ENCODE measurements around the gene GINS3.

Gene GINS3

GRCh38 chr16:58392215-58393137, at the start of gene GINS3:
TSS of gene GINS3 (plus strand) at chr16:58392471. CDS start at chr16:58392602, 131 bp downstream.
- DNase-seq: peak; percentile 86

DNA sequence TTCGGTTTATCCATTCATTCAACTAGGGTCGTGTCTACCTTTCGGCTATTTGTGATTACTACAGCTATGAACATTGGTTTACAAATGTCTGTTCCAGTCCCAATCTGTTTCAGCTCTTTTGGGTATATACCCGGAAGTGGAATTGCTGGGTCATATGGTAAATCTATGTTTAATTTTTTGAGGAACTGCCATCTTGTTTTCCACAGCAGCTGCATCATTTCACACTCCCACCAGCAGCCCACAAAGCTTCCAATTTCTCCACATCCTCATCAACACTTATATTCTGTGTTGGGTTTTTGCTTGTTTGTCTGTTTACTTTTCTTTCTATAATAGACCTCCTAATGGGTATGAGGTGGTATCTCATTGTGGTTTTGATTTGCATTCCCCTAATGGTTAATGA, 48.7 kb upstream of the GINS3 start:
- DNase-seq: no peak

- DNase-seq: no peak
Observed at GRCh38 chr16:58345574-58346354, 46.5 kb upstream of the GINS3 start.

GRCh38 chr16:58346831-58347371, 45.4 kb upstream of the GINS3 start:
- no peak for DNase-seq

DNA sequence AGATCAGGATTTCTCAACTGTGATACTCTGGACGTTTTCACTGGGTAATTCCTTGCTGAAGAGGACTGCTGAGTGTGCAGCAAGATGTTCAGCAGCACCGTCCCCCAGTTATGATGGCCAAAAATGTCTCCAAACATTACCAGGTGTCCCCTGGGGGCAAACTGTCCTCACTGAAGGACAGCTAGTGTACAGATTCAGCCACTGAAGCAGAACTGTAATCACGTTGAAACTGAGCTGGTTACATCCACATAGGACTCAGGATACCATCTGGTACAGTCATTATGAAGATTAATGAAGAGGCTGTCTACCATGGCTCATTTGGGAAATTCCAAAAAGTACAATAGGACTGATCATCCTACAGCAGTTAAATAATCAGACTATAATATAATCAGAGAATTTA, 43.3 kb upstream of the GINS3 start:
- no peak for DNase-seq

- no peak for DNase-seq
Observed at GRCh38 chr16:58352690-58353089, 39.6 kb upstream of the GINS3 start.

GRCh38 chr16:58360041-58360634, 32.1 kb upstream of the GINS3 start:
- DNase-seq: no peak

DNA sequence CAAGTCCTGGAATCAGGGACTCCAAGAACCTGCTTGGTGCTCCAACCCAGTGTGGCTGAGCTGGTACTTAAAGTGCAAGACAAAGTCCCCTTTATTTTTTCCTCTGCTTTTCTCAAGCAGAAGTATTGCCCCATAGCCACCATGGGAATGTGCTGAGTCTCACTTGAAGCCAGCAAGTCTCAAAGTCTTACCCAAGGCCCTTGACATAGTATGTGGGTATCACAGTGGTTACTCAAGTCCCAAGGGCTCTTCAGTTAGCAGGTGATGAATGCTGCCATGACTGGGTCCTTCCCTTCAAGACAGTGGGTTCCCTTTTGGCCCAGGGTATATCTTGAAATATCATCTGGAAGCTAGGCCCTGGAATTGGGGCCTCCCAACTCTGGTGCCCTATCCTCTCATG, 30.5 kb upstream of the GINS3 start:
- no peak for DNase-seq

GRCh38 chr16:58363746-58364393, 28.4 kb upstream of the GINS3 start:
- no peak for DNase-seq

- DNase-seq: no peak
Observed at GRCh38 chr16:58365623-58366022, 26.6 kb upstream of the GINS3 start.

- no peak for DNase-seq
Observed at GRCh38 chr16:58366247-58367031, 25.8 kb upstream of the GINS3 start.

DNA sequence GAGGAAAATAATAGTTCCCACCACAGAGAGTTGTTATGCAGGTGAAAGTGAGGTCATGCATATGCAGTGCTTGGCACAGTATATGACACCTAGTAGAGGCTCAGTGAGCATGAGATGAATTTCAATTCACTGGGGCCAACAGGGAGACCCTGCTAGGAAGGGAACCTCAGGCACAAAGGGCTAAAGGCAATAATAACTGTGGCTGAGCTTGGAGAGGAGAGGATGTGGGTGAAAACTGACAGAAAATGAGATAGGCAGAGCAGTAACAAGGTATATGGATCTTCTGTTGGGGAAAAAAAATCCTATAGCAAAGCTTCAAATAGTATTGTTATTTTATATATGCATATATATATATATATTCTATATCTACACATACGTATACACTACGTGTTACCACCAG, 25.0 kb upstream of the GINS3 start:
- no peak for DNase-seq

DNA sequence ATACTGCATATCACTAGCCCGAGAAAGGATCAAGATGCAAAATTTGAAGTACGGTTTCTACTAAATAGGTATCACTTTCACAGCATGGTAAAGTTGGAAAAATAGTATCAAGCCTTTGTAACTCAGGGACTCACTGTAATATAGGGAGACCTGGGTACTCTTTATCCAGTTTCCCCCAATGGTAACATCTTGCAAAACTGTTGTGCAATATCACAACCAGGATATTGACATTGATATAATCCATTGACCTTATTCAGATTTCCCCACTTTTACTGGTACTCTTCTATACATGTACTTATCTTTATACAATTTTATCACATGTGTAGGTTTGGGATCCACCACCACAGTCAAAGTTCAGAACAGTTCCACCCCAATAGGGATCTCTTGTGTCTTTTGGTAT, 20.4 kb upstream of the GINS3 start:
- no peak for DNase-seq

DNA sequence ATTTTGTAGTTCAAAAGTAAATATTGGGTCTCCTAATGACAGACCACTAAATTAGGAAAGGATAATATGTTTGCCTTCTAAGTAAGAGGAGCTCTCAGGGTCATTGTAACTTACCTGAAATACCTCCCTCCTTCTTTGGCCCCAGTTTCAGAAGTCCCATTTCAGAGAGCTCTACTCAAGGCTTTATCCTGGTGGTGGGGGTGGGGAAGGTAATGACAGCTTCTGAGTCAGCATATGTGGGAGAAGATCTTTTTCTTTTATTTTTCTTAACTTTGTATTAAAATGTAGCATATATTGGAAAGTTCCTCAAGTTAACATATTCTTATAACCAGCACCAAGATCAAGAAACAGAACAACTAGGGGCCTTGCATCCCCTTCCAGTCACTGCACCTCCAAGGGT, 16.9 kb upstream of the GINS3 start:
- no peak for DNase-seq

DNA sequence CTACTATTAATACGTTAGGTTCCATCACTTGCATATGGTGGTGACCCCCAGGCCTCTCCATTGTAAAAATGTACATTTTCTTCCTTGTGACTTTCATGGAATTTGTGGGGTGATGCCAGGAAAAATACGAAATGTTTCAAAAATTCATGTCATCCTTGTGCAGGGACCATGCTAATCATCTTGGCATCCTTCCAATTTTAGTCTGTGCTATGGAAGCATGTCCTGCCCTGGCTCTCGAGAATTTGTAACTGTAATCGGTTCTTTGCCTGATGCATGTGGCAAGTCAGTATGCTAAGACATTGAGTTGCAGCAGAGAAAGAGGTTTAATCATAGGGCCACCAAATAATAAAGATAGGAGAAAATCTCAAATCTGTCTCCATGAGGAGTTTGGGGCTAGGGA, 14.3 kb upstream of the GINS3 start:
- no peak for DNase-seq

GRCh38 chr16:58378401-58378800, 13.9 kb upstream of the GINS3 start:
- no peak for DNase-seq

DNA sequence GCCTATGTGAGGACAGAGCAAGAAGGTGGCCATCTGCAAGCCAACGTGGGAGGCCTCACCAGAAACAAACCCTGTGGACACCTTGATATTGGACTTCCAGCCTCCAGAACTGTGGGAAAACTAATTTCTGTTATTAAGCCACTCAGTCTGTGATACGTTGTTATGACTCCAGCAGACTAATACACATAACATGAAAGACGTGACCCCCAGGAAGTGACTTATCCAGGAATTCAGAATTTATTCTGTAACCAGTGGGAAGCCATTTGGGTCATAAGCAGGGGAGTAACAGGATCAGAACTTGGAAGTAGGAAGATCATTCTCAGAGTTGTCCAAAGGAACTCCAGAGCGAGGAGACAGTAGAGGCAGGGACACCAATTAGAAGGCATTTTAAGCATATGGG, 12.5 kb upstream of the GINS3 start:
- DNase-seq: no peak

DNA sequence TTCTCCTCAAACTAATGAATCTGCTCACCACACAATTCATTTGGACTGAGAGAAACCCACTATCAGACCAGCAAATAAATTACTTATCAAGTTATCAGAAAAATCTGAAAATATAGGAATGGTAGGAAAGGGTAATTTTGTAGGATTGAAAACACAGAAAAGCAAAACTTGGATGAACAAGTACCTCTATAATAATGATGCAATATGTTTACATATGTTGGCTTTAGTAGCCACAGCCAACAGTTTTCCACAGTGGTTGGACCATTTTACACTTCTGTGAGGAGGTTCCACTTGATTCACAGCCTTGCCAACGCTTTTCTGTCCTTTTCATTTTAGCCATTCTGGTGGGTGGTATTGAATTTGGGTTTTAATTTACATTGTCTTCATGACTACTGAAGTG, 10.6 kb upstream of the GINS3 start:
- DNase-seq: no peak

GRCh38 chr16:58384437-58385055, 7.7 kb upstream of the GINS3 start:
- no peak for DNase-seq

GRCh38 chr16:58385218-58385773, 7.0 kb upstream of the GINS3 start:
- DNase-seq: no peak

- no peak for DNase-seq
Observed at GRCh38 chr16:58389724-58390123, 2.5 kb upstream of the GINS3 start.
